Esophagus squamous epithelium (tissue), 5 donors: ENCODE results near the gene HTRA2. TPM values are rescaled to one million over a fixed set of nuclear protein-coding genes. Genes with fewer than 3 reads are reported as not detected.

ENCODE experiments used
- DNase-seq: peaks from one replicate; lab custom pipeline; 2025; lab: John Stamatoyannopoulos, UW
- H3K27ac ChIP-seq, 4 donors: fragments of 200-600 bp; sonication (generic); one replicate each; pipeline ENCODE4 v1.5.1; 2016 to 2019; ENCODE audit warnings: mild to moderate bottlenecking in 1 of 4
- H3K27me3 ChIP-seq, 4 donors: fragments of 200-600 bp; sonication (generic); 1 replicate in 3 of 4; 2 replicates in 1 of 4; pipeline versions ENCODE4 v1.5.1 to v1.6.0; 2017 to 2021; ENCODE audit warnings: antibody characterized with exemption in 1 of 4
- H3K36me3 ChIP-seq, 3 donors: fragments of 200-600 bp; sonication (generic); one replicate each; pipeline ENCODE4 v1.5.1; 2016 to 2019
- H3K4me1 ChIP-seq, 3 donors: fragments of 200-600 bp; sonication (generic); one replicate each; pipeline ENCODE4 v1.5.1; 2017 to 2019
- H3K4me3 ChIP-seq, 4 donors: fragments of 200-600 bp; sonication (generic); 1 replicate in 3 of 4; 2 replicates in 1 of 4; pipeline ENCODE4 v1.5.1; 2016 to 2019; ENCODE audit warnings: mild to moderate bottlenecking in 2 of 4, moderate library complexity in 1 of 4
- H3K9me3 ChIP-seq, 3 donors: fragments of 200-600 bp; sonication (generic); one replicate each; pipeline ENCODE4 v1.5.1; 2016 to 2019
- CTCF ChIP-seq, 6 experiments: fragments of 450-650 bp in 4 of 6; fragments of 200-600 bp in 2 of 6; sonication (generic) in 2 of 6; IDR thresholded peaks; one replicate each; pipeline ENCODE4 v1.5.1; 2016 to 2019; ENCODE audit warnings: antibody characterized with exemption in 6 of 6, mild to moderate bottlenecking in 4 of 6, moderate library complexity in 4 of 6
- POLR2A ChIP-seq, 4 donors: fragments of 450-650 bp; IDR thresholded peaks; one replicate each; pipeline ENCODE4 v1.6.1; 2017; ENCODE audit warnings: antibody characterized with exemption in 4 of 4, mild to moderate bottlenecking in 4 of 4, moderate library complexity in 3 of 4
- WGBS, 2 donors: methylation state at CpG; one replicate each; pipeline ENCODE4 v1.1.5; 2018; 5-methylcytosine and 5-hydroxymethylcytosine counted together
- intact Hi-C: fragments of 100-400 bp; cut with DNase I; formaldehyde crosslinking; loops from one replicate; pipeline ENCODE4 v1.15.0; 2022
- total RNA-seq, 4 donors: library from RNA; depleted of rRNA; stranded (reverse); fragments of >200 nt; gene quantifications; one replicate each; pipeline ENCODE4 v1.1.0, GENCODE V29; 2016
- donor health status: DM: yes; HTN: yes; CAD: no.

HTRA2 gene
- total RNA-seq, 4 donors from 2014 or later = 16.9 to 25.8 (median 22.0) TPM

- intact Hi-C loops = no loop called here
- H3K4me1 ChIP-seq = peaks cover 18 to 56% (median 28%) of the 10 kb centered on the region in 3 donors
- TF ChIP-seq POLR2A (IDR thresholded peaks at IDR 0.05) (no peak), CTCF (IDR thresholded peaks at IDR 0.05) (no peak)
- H3K4me3 ChIP-seq = peak overlapping the region; percentile 83 to 98 (median 90)
- peak overlapping the region; percentile 90 to 95 (median 91) for H3K27ac ChIP-seq
- DNase-seq = no peak
- H3K36me3 ChIP-seq = peaks cover 7 to 45% (median 21%) of the 10 kb centered on the region in 3 donors
- 2 to 17% methylated on average over 3 to 19 of the region's 54 CpGs for WGBS, 2 donors
- no peaks in the 10 kb centered on the region for H3K9me3 ChIP-seq
- no peaks in the 10 kb centered on the region for H3K27me3 ChIP-seq
Measured at GRCh38 chr2:74530239-74531187, 780 bp downstream of the HTRA2 start.

GRCh38 chr2:74531666-74532065, 1.9 kb downstream of the HTRA2 start:
- intact Hi-C loops = no loop called here
- TF ChIP-seq CTCF (IDR thresholded peaks at IDR 0.05) (no peak), POLR2A (IDR thresholded peaks at IDR 0.05) (no peak)
- no peak for DNase-seq
- H3K4me1 ChIP-seq = peaks cover 18 to 44% (median 28%) of the 10 kb centered on the region in 3 donors
- H3K36me3 ChIP-seq = peaks cover 2 to 34% (median 19%) of the 10 kb centered on the region in 3 donors
- H3K4me3 ChIP-seq = no peak overlapping the region
- H3K27me3 ChIP-seq = no peaks in the 10 kb centered on the region
- WGBS, 2 donors = 52 to 84% methylated on average over 6 of the region's 7 CpGs
- H3K27ac ChIP-seq = no peak overlapping the region
- H3K9me3 ChIP-seq = no peaks in the 10 kb centered on the region

GRCh38 chr2:74532222-74532621, 2.5 kb downstream of the HTRA2 start:
- no peak for DNase-seq
- H3K27me3 ChIP-seq = peaks cover 0 to 3% (median 0%) of the 10 kb centered on the region in 4 donors
- H3K4me3 ChIP-seq = no peak overlapping the region
- H3K36me3 ChIP-seq = peaks cover 0 to 28% (median 13%) of the 10 kb centered on the region in 3 donors
- no peak overlapping the region for H3K27ac ChIP-seq
- intact Hi-C loops = no loop called here
- TF ChIP-seq POLR2A (IDR thresholded peaks at IDR 0.05) (no peak), CTCF (IDR thresholded peaks at IDR 0.05) (peak in 4 of 6 experiments; percentile 7 to 46 (median 24))
- peaks cover 18 to 44% (median 28%) of the 10 kb centered on the region in 3 donors for H3K4me1 ChIP-seq
- H3K9me3 ChIP-seq = no peaks in the 10 kb centered on the region

GRCh38 chr2:74533464-74533863, 3.7 kb downstream of the HTRA2 start:
- intact Hi-C loops = no loop called here
- no peak for DNase-seq
- Histone ChIP-seq H3K9me3 (no peaks in the 10 kb centered on the region), H3K27me3 (peaks cover 0 to 13% (median 0%) of the 10 kb centered on the region in 4 donors), H3K36me3 (peaks cover 0 to 18% (median 10%) of the 10 kb centered on the region in 3 donors), H3K4me3 (no peak overlapping the region), H3K4me1 (peaks cover 14 to 35% (median 20%) of the 10 kb centered on the region in 3 donors), H3K27ac (no peak overlapping the region)
- WGBS, 2 donors = 71 to 81% methylated on average over 2 to 3 of the region's 4 CpGs
- TF ChIP-seq CTCF (IDR thresholded peaks at IDR 0.05) (no peak), POLR2A (IDR thresholded peaks at IDR 0.05) (no peak)

GRCh38 chr2:74534411-74534810, 4.7 kb downstream of the HTRA2 start:
- peaks cover 9 to 29% (median 14%) of the 10 kb centered on the region in 3 donors for H3K4me1 ChIP-seq
- H3K9me3 ChIP-seq = no peaks in the 10 kb centered on the region
- intact Hi-C loops = no loop called here
- peaks cover 0 to 18% (median 10%) of the 10 kb centered on the region in 3 donors for H3K36me3 ChIP-seq
- peaks cover 0 to 22% (median 0%) of the 10 kb centered on the region in 4 donors for H3K27me3 ChIP-seq
- 62% methylated on average over 3 of the region's 12 CpGs; no CpG with 5 or more reads in 1 of the 2 donors for WGBS, 2 donors
- H3K27ac ChIP-seq = no peak overlapping the region
- no peak overlapping the region for H3K4me3 ChIP-seq
- DNase-seq = no peak
- TF ChIP-seq POLR2A (IDR thresholded peaks at IDR 0.05) (no peak), CTCF (IDR thresholded peaks at IDR 0.05) (no peak)
